DND-41 (cell line): ENCODE results near the gene RBFOX2.

Experiments
- ATAC-seq: fragments of 200-7000 bp; cut with Tn5 transposase; 3 replicates; pipeline ENCODE4 v1.9.1; 2021; ENCODE audit warnings: low read depth; ENCODE audit not compliant: insufficient read depth
- DNase-seq: peaks from one replicate; pipeline ENCODE4 v3.0.0-alpha.2; 2020
- H2AFZ ChIP-seq: 2 replicates; pipeline ENCODE4 v1.6.0; 2012; ENCODE audit warnings: low read depth, low read length
- H3K27ac ChIP-seq: 2 replicates; pipeline ENCODE4 v1.5.1; 2012; ENCODE audit warnings: low read length, inconsistent platforms
- H3K27me3 ChIP-seq: fragments of 200-600 bp; sonication (generic); 2 replicates; pipeline ENCODE4 v1.6.0; 2012; ENCODE audit warnings: low read length, mild to moderate bottlenecking, inconsistent platforms; ENCODE audit not compliant: insufficient read depth, poor library complexity
- H3K36me3 ChIP-seq: 2 replicates; pipeline ENCODE4 v1.5.1; 2012; ENCODE audit warnings: low read length, inconsistent platforms; ENCODE audit not compliant: insufficient read depth
- H3K4me1 ChIP-seq: 2 replicates; pipeline ENCODE4 v1.5.1; 2012; ENCODE audit warnings: mild to moderate bottlenecking, low read length; ENCODE audit not compliant: insufficient read depth
- H3K4me2 ChIP-seq: 2 replicates; pipeline ENCODE4 v1.6.0; 2012; ENCODE audit warnings: mild to moderate bottlenecking, moderate library complexity, low read length, inconsistent platforms; ENCODE audit not compliant: insufficient read depth
- H3K4me3 ChIP-seq, 2 experiments: fragments of 200-600 bp in 1 of 2; shearing (Covaris generic) in 1 of 2; 2 replicates each; pipeline ENCODE4 v1.5.1; 2012 to 2016; ENCODE audit warnings: inconsistent platforms in 2 of 2, low read length in 2 of 2, mild to moderate bottlenecking in 2 of 2, low read depth in 1 of 2, moderate library complexity in 1 of 2
- H3K79me2 ChIP-seq: 2 replicates; pipeline ENCODE4 v1.6.0; 2012; ENCODE audit warnings: low read length, inconsistent platforms; ENCODE audit not compliant: insufficient read depth
- H3K9ac ChIP-seq: 2 replicates; pipeline ENCODE4 v1.6.0; 2012; ENCODE audit warnings: low read depth, mild to moderate bottlenecking, inconsistent platforms, low read length, moderate library complexity
- H3K9me3 ChIP-seq: 2 replicates; pipeline ENCODE4 v1.5.1; 2012; ENCODE audit warnings: low read length, moderate library complexity, mild to moderate bottlenecking, inconsistent platforms; ENCODE audit not compliant: insufficient read depth, severe bottlenecking
- H4K20me1 ChIP-seq: 2 replicates; pipeline ENCODE4 v1.6.0; 2012; ENCODE audit warnings: low read length; ENCODE audit not compliant: insufficient read depth
- EZH2 ChIP-seq: IDR thresholded peaks from 3 replicates; pipeline ENCODE4 v1.6.1; 2012; ENCODE audit warnings: borderline replicate concordance, low read depth, mild to moderate bottlenecking, moderate library complexity, low read length, inconsistent platforms; ENCODE audit not compliant: severe bottlenecking
- TF ChIP-seq, protein P1 (sequence below): IDR thresholded peaks from 2 replicates; pipeline ENCODE4 v1.5.1; 2012; ENCODE audit warnings: borderline replicate concordance, low read length, moderate library complexity, mild to moderate bottlenecking; ENCODE audit not compliant: poor library complexity, severe bottlenecking; ENCODE audit errors: extremely low read depth

RBFOX2 gene

DNA sequence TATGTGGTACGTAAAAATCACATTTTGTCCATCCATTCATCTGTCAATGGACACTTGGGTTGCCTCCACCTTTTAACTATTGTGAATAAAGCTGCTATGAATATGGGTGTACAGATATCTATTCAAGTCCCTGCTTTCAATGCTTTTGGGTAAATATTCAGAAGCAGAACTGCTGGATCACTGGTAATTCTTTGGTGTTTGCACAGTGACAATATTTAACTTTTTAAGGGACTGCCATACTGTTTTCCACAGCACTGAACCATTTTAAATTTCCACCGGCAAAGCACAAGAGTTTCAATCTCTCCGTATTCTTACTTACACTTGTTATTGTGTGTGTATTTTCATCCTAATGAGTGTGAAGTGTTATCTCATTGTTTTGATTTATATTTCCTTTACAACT lies 79.4 kb downstream of the RBFOX2 start:
- ATAC-seq (no peak), DNase-seq (no peak)
- no peak overlapping the region for H3K27ac ChIP-seq
- no peaks in the 10 kb centered on the region for H3K9me3 ChIP-seq
- no peaks in the 10 kb centered on the region for H3K4me1 ChIP-seq
- no peaks in the 10 kb centered on the region for H4K20me1 ChIP-seq
- no peaks in the 10 kb centered on the region for H3K36me3 ChIP-seq
- no peak overlapping the region for H3K9ac ChIP-seq
- TF ChIP-seq EZH2 = no peak
- TF ChIP-seq, protein P1, sequence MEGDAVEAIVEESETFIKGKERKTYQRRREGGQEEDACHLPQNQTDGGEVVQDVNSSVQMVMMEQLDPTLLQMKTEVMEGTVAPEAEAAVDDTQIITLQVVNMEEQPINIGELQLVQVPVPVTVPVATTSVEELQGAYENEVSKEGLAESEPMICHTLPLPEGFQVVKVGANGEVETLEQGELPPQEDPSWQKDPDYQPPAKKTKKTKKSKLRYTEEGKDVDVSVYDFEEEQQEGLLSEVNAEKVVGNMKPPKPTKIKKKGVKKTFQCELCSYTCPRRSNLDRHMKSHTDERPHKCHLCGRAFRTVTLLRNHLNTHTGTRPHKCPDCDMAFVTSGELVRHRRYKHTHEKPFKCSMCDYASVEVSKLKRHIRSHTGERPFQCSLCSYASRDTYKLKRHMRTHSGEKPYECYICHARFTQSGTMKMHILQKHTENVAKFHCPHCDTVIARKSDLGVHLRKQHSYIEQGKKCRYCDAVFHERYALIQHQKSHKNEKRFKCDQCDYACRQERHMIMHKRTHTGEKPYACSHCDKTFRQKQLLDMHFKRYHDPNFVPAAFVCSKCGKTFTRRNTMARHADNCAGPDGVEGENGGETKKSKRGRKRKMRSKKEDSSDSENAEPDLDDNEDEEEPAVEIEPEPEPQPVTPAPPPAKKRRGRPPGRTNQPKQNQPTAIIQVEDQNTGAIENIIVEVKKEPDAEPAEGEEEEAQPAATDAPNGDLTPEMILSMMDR = no peak
- no peaks in the 10 kb centered on the region for H3K79me2 ChIP-seq
- no peak overlapping the region for H3K4me2 ChIP-seq
- H3K4me3 ChIP-seq = no peak overlapping the region
- H3K27me3 ChIP-seq = no peaks in the 10 kb centered on the region
- H2AFZ ChIP-seq = no peak overlapping the region

DNA sequence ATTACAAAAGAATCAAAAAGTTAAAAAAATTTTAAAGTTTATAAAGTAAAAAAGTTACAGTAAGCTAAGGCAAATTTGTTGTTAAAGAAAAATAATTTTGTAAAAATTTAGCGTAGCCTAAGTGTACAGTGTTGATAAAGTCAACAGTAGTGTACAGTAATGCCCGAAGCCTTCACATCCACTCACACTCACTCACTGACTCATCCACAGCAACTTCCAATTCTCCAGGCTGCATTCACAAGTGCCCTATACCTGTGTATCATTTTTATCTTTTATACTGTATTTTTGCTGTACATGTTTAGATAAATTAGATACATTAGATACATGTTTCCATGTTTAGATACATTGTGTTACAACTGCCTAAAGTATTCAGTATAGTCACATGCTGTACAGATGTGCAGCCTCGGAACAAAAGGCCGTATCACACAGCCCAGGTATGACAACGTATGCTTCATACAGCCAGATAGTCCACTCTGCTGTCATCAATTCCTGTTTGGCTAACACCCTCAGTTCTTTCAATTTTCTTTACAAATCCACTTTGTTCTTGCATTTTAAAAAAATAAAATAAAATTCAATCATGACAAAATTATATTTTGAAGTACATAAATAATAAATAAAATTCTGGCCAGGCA lies 80.7 kb downstream of the RBFOX2 start:
- no peak overlapping the region for H2AFZ ChIP-seq
- no peaks in the 10 kb centered on the region for H3K9me3 ChIP-seq
- no peak overlapping the region for H3K4me2 ChIP-seq
- no peak overlapping the region for H3K4me3 ChIP-seq
- no peaks in the 10 kb centered on the region for H3K4me1 ChIP-seq
- no peak overlapping the region for H3K27ac ChIP-seq
- no peak for ATAC-seq
- H3K27me3 ChIP-seq = no peaks in the 10 kb centered on the region
- no peak overlapping the region for H3K9ac ChIP-seq
- H3K79me2 ChIP-seq = no peaks in the 10 kb centered on the region
- TF ChIP-seq, protein P1 = no peak
- no peak for TF ChIP-seq EZH2
- H3K36me3 ChIP-seq = no peaks in the 10 kb centered on the region
- DNase-seq = no peak
- no peaks in the 10 kb centered on the region for H4K20me1 ChIP-seq

DNA sequence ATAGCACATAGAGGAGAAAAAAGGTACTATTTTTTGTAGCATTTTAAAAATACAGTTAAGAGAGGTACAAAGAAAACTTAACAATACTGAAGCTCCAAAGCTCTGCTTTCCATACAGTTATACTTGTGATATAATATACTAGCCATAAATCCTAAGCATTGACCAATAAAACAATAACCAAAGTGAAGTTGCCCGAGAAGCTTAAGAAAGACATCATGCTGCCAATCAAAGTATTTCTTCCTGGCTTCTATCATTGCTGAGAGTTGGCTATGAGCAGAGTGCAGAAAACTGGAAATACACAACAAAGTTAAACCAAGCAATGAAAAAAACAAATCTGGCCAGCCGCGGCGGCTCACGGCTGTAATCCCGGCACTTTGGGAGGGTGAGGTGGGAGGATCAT lies 84.2 kb downstream of the RBFOX2 start:
- H3K4me3 ChIP-seq = no peak overlapping the region
- no peaks in the 10 kb centered on the region for H4K20me1 ChIP-seq
- no peaks in the 10 kb centered on the region for H3K36me3 ChIP-seq
- H3K9ac ChIP-seq = no peak overlapping the region
- H3K4me2 ChIP-seq = no peak overlapping the region
- ATAC-seq = no peak
- no peaks in the 10 kb centered on the region for H3K9me3 ChIP-seq
- H3K79me2 ChIP-seq = no peaks in the 10 kb centered on the region
- no peak for DNase-seq
- TF ChIP-seq EZH2 = no peak
- no peaks in the 10 kb centered on the region for H3K4me1 ChIP-seq
- H3K27ac ChIP-seq = no peak overlapping the region
- no peaks in the 10 kb centered on the region for H3K27me3 ChIP-seq
- H2AFZ ChIP-seq = no peak overlapping the region

DNA sequence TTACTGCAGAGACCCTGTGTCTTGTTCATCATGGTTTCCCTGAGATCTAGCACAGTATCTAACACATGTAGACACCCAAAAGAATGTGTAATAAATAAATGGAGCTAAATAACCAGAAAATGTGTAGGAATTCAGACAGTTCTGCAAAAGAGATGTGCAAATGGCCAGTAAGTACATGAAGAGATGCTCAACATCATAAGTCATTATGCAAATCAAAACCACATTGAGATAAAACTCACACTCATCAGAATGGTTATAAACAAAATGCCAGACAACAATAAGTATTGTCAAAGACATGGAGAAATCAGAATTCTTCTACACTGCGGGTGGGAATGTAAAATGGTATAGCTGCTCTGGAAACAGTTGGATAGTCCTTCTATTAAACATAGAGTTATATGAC lies 88.5 kb downstream of the RBFOX2 start:
- Histone ChIP-seq H3K9me3 (no peaks in the 10 kb centered on the region), H3K4me2 (no peak overlapping the region), H4K20me1 (no peaks in the 10 kb centered on the region), H3K4me1 (no peaks in the 10 kb centered on the region), H3K9ac (no peak overlapping the region), H3K27ac (no peak overlapping the region), H3K36me3 (no peaks in the 10 kb centered on the region), H3K27me3 (no peaks in the 10 kb centered on the region), H3K4me3 (no peak overlapping the region), H2AFZ (no peak overlapping the region), H3K79me2 (no peaks in the 10 kb centered on the region)
- ATAC-seq (no peak), DNase-seq (no peak)
- TF ChIP-seq, protein P1 = no peak
- TF ChIP-seq EZH2 = no peak
